Suprapubic skin (tissue), 4 donors: ENCODE measurements around the gene KPNA3.

Source experiments
- CTCF ChIP-seq, 2 donors: fragments of 200-600 bp in 1 of 2; fragments of 450-650 bp in 1 of 2; sonication (generic) in 1 of 2; IDR thresholded peaks; one replicate each; pipeline ENCODE4 v1.5.1; 2016 to 2019; ENCODE audit warnings: antibody characterized with exemption in 2 of 2, mild to moderate bottlenecking in 1 of 2, moderate library complexity in 1 of 2
- EP300 ChIP-seq: sonication (generic); formaldehyde crosslinking; IDR thresholded peaks from one replicate; pipeline ENCODE4 v1.6.1; 2017; ENCODE audit warnings: antibody characterized with exemption
- POLR2A ChIP-seq, 2 donors: fragments of 450-650 bp; IDR thresholded peaks; one replicate each; pipeline ENCODE4 v1.6.1; 2017; ENCODE audit warnings: antibody characterized with exemption in 2 of 2, mild to moderate bottlenecking in 2 of 2, moderate library complexity in 2 of 2
- POLR2AphosphoS5 ChIP-seq, 3 donors: sonication (generic); formaldehyde crosslinking; IDR thresholded peaks; one replicate each; pipeline ENCODE4 v1.6.1; 2017; ENCODE audit warnings: antibody characterized with exemption in 3 of 3

- TF ChIP-seq EP300 (no peak), POLR2A (IDR thresholded peaks at IDR 0.05) (no peak), CTCF (IDR thresholded peaks at IDR 0.05) (no peak), POLR2AphosphoS5 (IDR thresholded peaks at IDR 0.05) (no peak)
Observed at GRCh38 chr13:49653478-49653877, 139.0 kb downstream of the KPNA3 start.
